Right lobe of liver (tissue), 6 donors: ENCODE measurements around the gene PLEKHM2. TPM values are rescaled to one million over a fixed set of nuclear protein-coding genes. Genes with fewer than 3 reads are reported as not detected.

Experiments used
- ATAC-seq, 4 donors: fragments of 200-7000 bp; cut with Tn5 transposase; one replicate each; pipeline ENCODE4 v1.9.1; 2020; ENCODE audit warnings: mild to moderate bottlenecking in 4 of 4, moderate library complexity in 4 of 4
- DNase-seq, 3 donors: peaks; one replicate each; pipeline ENCODE4 v3.0.0-alpha.2; 2020
- H3K27ac ChIP-seq, 3 donors: fragments of 200-600 bp; one replicate each; pipeline ENCODE4 v1.8.0; 2022
- H3K27me3 ChIP-seq, 2 donors: fragments of 200-600 bp; one replicate each; pipeline ENCODE4 v1.8.0; 2022
- H3K36me3 ChIP-seq, 4 donors: fragments of 200-600 bp; sonication (generic) in 1 of 4; one replicate each; pipeline versions ENCODE4 v1.5.1 to v1.8.0; 2017 to 2022; ENCODE audit warnings: control low read depth in 1 of 4
- H3K4me1 ChIP-seq, 4 donors: fragments of 200-600 bp; sonication (generic) in 1 of 4; one replicate each; pipeline versions ENCODE4 v1.5.1 to v1.8.0; 2017 to 2022; ENCODE audit warnings: control low read depth in 1 of 4
- H3K4me3 ChIP-seq, 3 donors: fragments of 200-600 bp; one replicate each; pipeline ENCODE4 v1.8.0; 2022
- H3K9me3 ChIP-seq, 4 donors: fragments of 200-600 bp; sonication (generic) in 1 of 4; one replicate each; pipeline versions ENCODE4 v1.5.1 to v1.8.0; 2017 to 2022; ENCODE audit warnings: control low read depth in 1 of 4
- POLR2A ChIP-seq: fragments of 450-650 bp; IDR thresholded peaks from one replicate; pipeline ENCODE4 v1.6.1; 2017; ENCODE audit warnings: antibody characterized with exemption, mild to moderate bottlenecking
- WGBS: methylation state at CpG from one replicate; pipeline ENCODE4 v1.1.6; 2018; ENCODE audit warnings: low coverage, low lambda C conversion rate; ENCODE audit not compliant: insufficient coverage; ENCODE audit errors: missing lambda C conversion rate; 5-methylcytosine and 5-hydroxymethylcytosine counted together
- intact Hi-C, 2 donors: fragments of 100-400 bp; cut with DNase I; formaldehyde crosslinking; loops; one replicate each; pipeline versions ENCODE4 v1.11.2 to v1.14.1; 2022
- total RNA-seq, 6 experiments: library from RNA; depleted of rRNA in 2 of 6; stranded (reverse); fragments of >200 nt in 2 of 6; fragmentation: NEBNext Ultra II Directional in 3 of 6; extraction: Animal tissue kit (Norgen Biotek cat#: 25700) in 3 of 6; gene quantifications; one replicate each; pipeline versions ENCODE4 v1.1.0 to v1.2.4, GENCODE V29; 2016 to 2023
- TF ChIP-seq, protein P1 (sequence below), 4 donors: fragments of 200-600 bp in 3 of 4; fragments of 450-650 bp in 1 of 4; IDR thresholded peaks; one replicate each; pipeline versions ENCODE4 v1.5.1 to v1.8.0; 2016 to 2022; ENCODE audit warnings: antibody characterized with exemption in 4 of 4, mild to moderate bottlenecking in 2 of 4
- donor health status: DM: no; HTN: yes; CAD: no.
- donor health status: DM: no; HTN: no; CAD: no.
- donor health status: DM: no; HTN: no; CAD: no.
- donor health status: DM: no; HTN: yes; CAD: no.
- donor health status: DM: no; HTN: yes; CAD: no.

PLEKHM2 gene
- total RNA-seq, 6 experiments from 2014 or later = 15.6 to 27.9 (median 20.2) TPM

DNA sequence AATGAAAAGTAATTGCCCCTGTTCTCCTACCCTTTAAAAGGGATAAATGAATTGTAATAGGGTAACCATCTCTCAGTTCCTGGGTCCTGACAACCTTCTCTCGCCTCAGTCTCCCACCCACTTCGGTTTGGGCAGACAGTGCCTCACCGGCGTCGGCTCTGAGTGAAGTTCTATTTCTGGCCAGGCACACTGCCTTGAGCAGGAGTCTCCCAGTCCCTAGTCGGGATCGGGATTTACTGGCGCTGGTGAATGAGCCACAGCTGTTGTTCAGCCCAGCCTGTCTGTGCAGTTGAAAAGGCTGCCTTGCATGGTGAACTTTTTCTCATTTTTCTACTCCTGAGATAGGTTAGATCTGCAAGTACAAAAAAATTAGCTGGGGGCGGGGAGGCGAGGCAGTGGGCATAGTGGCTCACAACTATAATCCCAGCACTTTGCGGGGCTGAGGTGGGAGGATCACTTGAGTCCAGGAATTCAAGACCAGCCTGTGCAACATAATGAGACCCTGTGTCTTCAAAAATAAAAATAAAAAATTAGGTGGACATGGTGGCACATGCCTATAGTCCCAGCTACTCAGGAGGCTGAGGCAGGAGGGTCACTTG, 7.4 kb downstream of the PLEKHM2 start:
- no peak overlapping the region for H3K27ac ChIP-seq
- whole genome bisulfite sequencing = 77% methylated on average over 10 of the region's 11 CpGs
- ATAC-seq = no peak

DNA sequence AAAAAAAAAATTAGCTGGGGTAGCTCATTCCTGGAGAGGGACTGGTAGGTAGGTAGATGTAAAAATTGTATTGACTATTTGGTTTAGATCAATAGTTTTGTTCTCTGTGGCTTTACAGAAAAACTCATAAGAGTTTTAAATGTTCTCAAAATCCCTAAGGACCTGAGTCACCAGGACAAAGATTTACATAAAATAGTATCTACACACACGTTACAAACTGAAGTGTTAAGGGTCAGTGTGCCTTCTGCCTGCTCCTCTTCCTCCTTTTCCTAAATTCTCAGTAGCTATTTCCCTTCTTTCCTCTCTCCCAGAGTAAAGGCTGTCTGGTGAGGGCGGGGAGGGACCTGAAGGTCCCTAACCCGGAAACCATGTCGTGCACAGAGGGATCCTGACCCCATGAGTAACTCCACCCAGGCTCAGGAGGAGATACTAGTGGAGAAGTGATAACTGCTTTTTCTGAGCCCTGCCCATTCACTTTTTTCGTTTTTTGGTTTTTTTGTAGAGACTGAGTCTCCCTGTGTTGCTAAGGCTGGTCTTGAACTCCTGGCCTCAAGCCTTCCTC, 8.1 kb downstream of the PLEKHM2 start:
- WGBS = 38% methylated on average over 5 of the region's 5 CpGs
- H3K36me3 ChIP-seq = no peaks in the 10 kb centered on the region
- H3K4me3 ChIP-seq = no peak overlapping the region
- intact Hi-C loops = no loop called here
- H3K4me1 ChIP-seq = peaks cover 0 to 4% (median 2%) of the 10 kb centered on the region in 4 donors
- no peaks in the 10 kb centered on the region for H3K9me3 ChIP-seq
- TF ChIP-seq, protein P1, sequence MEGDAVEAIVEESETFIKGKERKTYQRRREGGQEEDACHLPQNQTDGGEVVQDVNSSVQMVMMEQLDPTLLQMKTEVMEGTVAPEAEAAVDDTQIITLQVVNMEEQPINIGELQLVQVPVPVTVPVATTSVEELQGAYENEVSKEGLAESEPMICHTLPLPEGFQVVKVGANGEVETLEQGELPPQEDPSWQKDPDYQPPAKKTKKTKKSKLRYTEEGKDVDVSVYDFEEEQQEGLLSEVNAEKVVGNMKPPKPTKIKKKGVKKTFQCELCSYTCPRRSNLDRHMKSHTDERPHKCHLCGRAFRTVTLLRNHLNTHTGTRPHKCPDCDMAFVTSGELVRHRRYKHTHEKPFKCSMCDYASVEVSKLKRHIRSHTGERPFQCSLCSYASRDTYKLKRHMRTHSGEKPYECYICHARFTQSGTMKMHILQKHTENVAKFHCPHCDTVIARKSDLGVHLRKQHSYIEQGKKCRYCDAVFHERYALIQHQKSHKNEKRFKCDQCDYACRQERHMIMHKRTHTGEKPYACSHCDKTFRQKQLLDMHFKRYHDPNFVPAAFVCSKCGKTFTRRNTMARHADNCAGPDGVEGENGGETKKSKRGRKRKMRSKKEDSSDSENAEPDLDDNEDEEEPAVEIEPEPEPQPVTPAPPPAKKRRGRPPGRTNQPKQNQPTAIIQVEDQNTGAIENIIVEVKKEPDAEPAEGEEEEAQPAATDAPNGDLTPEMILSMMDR (IDR thresholded peaks at IDR 0.05) = no peak
- TF ChIP-seq POLR2A = no peak
- H3K27ac ChIP-seq = no peak overlapping the region
- ATAC-seq (peak; percentile 68 to 84 (median 78)), DNase-seq (no peak)
- no peaks in the 10 kb centered on the region for H3K27me3 ChIP-seq

More for the DNA sequence above, 7.4 kb downstream of the PLEKHM2 start:
- no peak for DNase-seq
- Histone ChIP-seq H3K27me3 (no peaks in the 10 kb centered on the region), H3K4me1 (peaks cover 0 to 4% (median 2%) of the 10 kb centered on the region in 4 donors), H3K4me3 (no peak overlapping the region), H3K9me3 (no peaks in the 10 kb centered on the region), H3K36me3 (no peaks in the 10 kb centered on the region)
- intact Hi-C loops = no loop called here
- no peak for TF ChIP-seq POLR2A
- TF ChIP-seq, protein P1 (IDR thresholded peaks at IDR 0.05) = no peak

DNA sequence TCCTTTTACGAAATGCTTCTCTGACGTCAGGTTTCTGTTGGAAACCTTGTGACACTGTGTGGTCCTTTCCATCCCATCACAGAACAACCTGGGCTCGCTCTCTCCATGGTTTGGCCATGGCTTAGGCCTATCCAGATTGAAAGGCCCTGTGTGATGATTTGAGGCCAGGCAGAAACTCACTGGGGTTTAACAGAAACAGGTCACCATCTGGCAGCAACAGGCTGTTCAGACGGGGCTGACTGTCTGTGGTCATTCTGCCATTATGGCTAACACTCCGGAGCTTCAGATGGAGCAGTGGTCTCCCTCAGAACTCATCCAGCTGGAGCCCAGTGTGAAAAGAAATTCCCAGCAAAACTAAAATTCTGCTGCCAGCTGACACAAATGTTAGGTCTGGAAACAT, 9.3 kb downstream of the PLEKHM2 start:
- Histone ChIP-seq H3K36me3 (no peaks in the 10 kb centered on the region), H3K9me3 (no peaks in the 10 kb centered on the region), H3K27ac (no peak overlapping the region), H3K4me3 (no peak overlapping the region), H3K4me1 (peaks cover 0 to 4% (median 2%) of the 10 kb centered on the region in 4 donors), H3K27me3 (no peaks in the 10 kb centered on the region)
- WGBS = 83% methylated on average over 1 of the region's 5 CpGs
- TF ChIP-seq, protein P1 (IDR thresholded peaks at IDR 0.05) = no peak
- no peak for TF ChIP-seq POLR2A
- no peak for DNase-seq
- no peak for ATAC-seq
- intact Hi-C loops = no loop called here

DNA sequence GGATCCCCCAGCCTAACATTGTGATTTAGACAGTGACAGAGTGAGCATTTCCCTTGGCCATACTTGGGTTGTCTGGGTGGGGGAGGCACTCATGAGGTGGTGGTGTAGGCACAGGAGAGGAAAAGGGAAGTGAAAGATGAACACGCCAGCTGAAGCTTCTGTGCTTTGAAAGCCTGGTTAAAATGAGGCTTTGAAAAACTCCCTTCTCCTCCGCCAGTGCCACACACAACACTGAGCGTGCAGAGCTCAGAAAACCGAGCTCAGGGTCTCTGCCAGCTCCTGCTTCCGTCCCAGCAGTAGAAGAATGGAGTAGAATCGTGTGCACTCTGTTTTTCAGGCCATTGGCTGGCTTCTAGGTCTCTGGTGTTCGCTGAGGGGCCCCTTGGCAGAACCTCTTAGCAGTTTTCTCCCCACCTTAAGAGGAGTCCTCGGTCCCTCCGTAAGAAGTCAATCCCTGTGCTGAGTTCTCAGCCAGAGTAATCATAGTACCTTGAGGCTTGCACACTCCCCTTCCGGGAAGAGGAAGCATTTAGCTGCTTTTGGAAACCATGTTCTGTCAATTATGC, 12.9 kb downstream of the PLEKHM2 start:
- Histone ChIP-seq H3K4me3 (no peak overlapping the region), H3K27me3 (no peaks in the 10 kb centered on the region), H3K27ac (peak overlapping the region in 1 of 3 donors; percentile 24), H3K4me1 (peaks cover 0 to 3% (median 1%) of the 10 kb centered on the region in 4 donors), H3K9me3 (no peaks in the 10 kb centered on the region), H3K36me3 (no peaks in the 10 kb centered on the region)
- ATAC-seq (peak; percentile 54 to 79 (median 62)), DNase-seq (no peak)
- intact Hi-C loops = no loop called here
- 50% methylated on average over 6 of the region's 10 CpGs for WGBS
- TF ChIP-seq, protein P1 (IDR thresholded peaks at IDR 0.05) = no peak
- TF ChIP-seq POLR2A = no peak
